Esophagus muscularis mucosa (tissue), 4 donors: ENCODE measurements around the gene AGAP1. TPM values are rescaled to one million over a fixed set of nuclear protein-coding genes. Genes with fewer than 3 reads are reported as not detected.

Experiments used
- DNase-seq: peaks from one replicate; pipeline ENCODE4 v3.0.0-alpha.2; 2017; ENCODE audit errors: extremely low spot score
- H3K27ac ChIP-seq, 4 donors: fragments of 200-600 bp; sonication (generic); replicated peaks in 1 of 4; 1 replicate in 3 of 4; 2 replicates in 1 of 4; pipeline ENCODE4 v1.5.1; 2016 to 2019; ENCODE audit warnings: mild to moderate bottlenecking in 1 of 4
- H3K27me3 ChIP-seq, 4 donors: fragments of 200-600 bp; sonication (generic); one replicate each; pipeline versions ENCODE4 v1.5.1 to v1.6.0; 2016 to 2019
- H3K36me3 ChIP-seq, 4 donors: fragments of 200-600 bp; sonication (generic); one replicate each; pipeline ENCODE4 v1.5.1; 2016 to 2019
- H3K4me1 ChIP-seq, 4 donors: fragments of 200-600 bp; sonication (generic); one replicate each; pipeline ENCODE4 v1.5.1; 2016 to 2019
- H3K4me3 ChIP-seq, 4 donors: fragments of 200-600 bp; sonication (generic); 1 replicate in 2 of 4; 2 replicates in 2 of 4; pipeline ENCODE4 v1.5.1; 2016 to 2019; ENCODE audit warnings: mild to moderate bottlenecking in 4 of 4, moderate library complexity in 1 of 4
- H3K9me3 ChIP-seq, 4 donors: fragments of 200-600 bp; sonication (generic); 1 replicate in 3 of 4; 2 replicates in 1 of 4; pipeline ENCODE4 v1.5.1; 2016 to 2019
- CTCF ChIP-seq, 3 experiments: fragments of 200-600 bp in 2 of 3; fragments of 450-650 bp in 1 of 3; sonication (generic) in 2 of 3; IDR thresholded peaks; one replicate each; pipeline ENCODE4 v1.5.1; 2017 to 2019; ENCODE audit warnings: antibody characterized with exemption in 3 of 3, mild to moderate bottlenecking in 2 of 3, moderate library complexity in 1 of 3
- EP300 ChIP-seq: sonication (generic); formaldehyde crosslinking; IDR thresholded peaks from one replicate; pipeline ENCODE4 v1.6.1; 2017; ENCODE audit warnings: antibody characterized with exemption
- POLR2A ChIP-seq: fragments of 450-650 bp; IDR thresholded peaks from one replicate; pipeline ENCODE4 v1.6.1; 2017; ENCODE audit warnings: antibody characterized with exemption, moderate library complexity, mild to moderate bottlenecking, low read depth
- POLR2AphosphoS5 ChIP-seq, 2 donors: sonication (generic); formaldehyde crosslinking; IDR thresholded peaks; one replicate each; pipeline ENCODE4 v1.6.1; 2017; ENCODE audit warnings: antibody characterized with exemption in 2 of 2
- WGBS: methylation state at CpG from one replicate; pipeline ENCODE4 v1.1.5; 2018; 5-methylcytosine and 5-hydroxymethylcytosine counted together
- intact Hi-C: fragments of 100-400 bp; cut with DNase I; formaldehyde crosslinking; loops from one replicate; pipeline ENCODE4 v1.15.1; 2023
- total RNA-seq, 4 donors: library from RNA; depleted of rRNA; stranded (reverse); fragments of >200 nt; gene quantifications; one replicate each; pipeline versions ENCODE4 v1.1.0 to v1.2.1, GENCODE V29; 2016

The AGAP1 gene
- total RNA-seq, 4 donors from 2014 or later: 37.9 to 62.4 (median 47.2) TPM

- no peak overlapping the region for H3K4me3 ChIP-seq
- TF ChIP-seq CTCF (IDR thresholded peaks at IDR 0.05): no peak
- TF ChIP-seq POLR2AphosphoS5 (IDR thresholded peaks at IDR 0.05): no peak
- TF ChIP-seq EP300: no peak
- no peak for TF ChIP-seq POLR2A
- H3K9me3 ChIP-seq: peaks cover 0 to 7% (median 0%) of the 10 kb centered on the region in 4 donors
- H3K4me1 ChIP-seq: peaks cover 6 to 13% (median 10%) of the 10 kb centered on the region in 4 donors
- no peaks in the 10 kb centered on the region for H3K36me3 ChIP-seq
- WGBS: 87% methylated on average over 2 of the region's 2 CpGs
- intact Hi-C loops: loop anchor here (10.0 kb wide), 1 partner anchor 185 kb away; no protein-coding TSS in a partner anchor
- H3K27ac ChIP-seq: no peak overlapping the region
- DNase-seq: no peak
- no peaks in the 10 kb centered on the region for H3K27me3 ChIP-seq
Observed at GRCh38 chr2:235489897-235490296, 3.9 kb upstream of the AGAP1 start.

GRCh38 chr2:235492850-235493344 lies 946 bp upstream of the AGAP1 start:
- Histone ChIP-seq H3K9me3 (peaks cover 0 to 7% (median 0%) of the 10 kb centered on the region in 4 donors), H3K4me1 (peaks cover 22 to 40% (median 34%) of the 10 kb centered on the region in 4 donors), H3K27me3 (no peaks in the 10 kb centered on the region), H3K4me3 (peak overlapping the region; percentile 75 to 87 (median 80)), H3K36me3 (no peaks in the 10 kb centered on the region), H3K27ac (peak overlapping the region; percentile 83 to 90 (median 87))
- intact Hi-C loops: loop anchor here (10.0 kb wide), 1 partner anchor 182 kb away; no protein-coding TSS in a partner anchor
- TF ChIP-seq POLR2A: no peak
- no peak for TF ChIP-seq CTCF (IDR thresholded peaks at IDR 0.05)
- TF ChIP-seq EP300: no peak
- no peak for TF ChIP-seq POLR2AphosphoS5 (IDR thresholded peaks at IDR 0.05)
- no peak for DNase-seq
- 51% methylated on average over 6 of the region's 27 CpGs for WGBS

GRCh38 chr2:235493402-235493774 lies 455 bp upstream of the AGAP1 start:
- Histone ChIP-seq H3K4me1 (peaks cover 22 to 41% (median 35%) of the 10 kb centered on the region in 4 donors), H3K27ac (peak overlapping the region; percentile 83 to 90 (median 87)), H3K27me3 (no peaks in the 10 kb centered on the region), H3K4me3 (peak overlapping the region; percentile 75 to 87 (median 80)), H3K9me3 (peaks cover 0 to 7% (median 0%) of the 10 kb centered on the region in 4 donors), H3K36me3 (no peaks in the 10 kb centered on the region)
- TF ChIP-seq EP300: no peak
- TF ChIP-seq CTCF (IDR thresholded peaks at IDR 0.05): no peak
- TF ChIP-seq POLR2A: no peak
- no peak for TF ChIP-seq POLR2AphosphoS5 (IDR thresholded peaks at IDR 0.05)
- under 1% methylated on average over 17 of the region's 33 CpGs for WGBS
- DNase-seq: no peak
- intact Hi-C loops: loop anchor here (10.0 kb wide), 1 partner anchor 181 kb away; no protein-coding TSS in a partner anchor

GRCh38 chr2:235494716-235495372 lies 1.0 kb downstream of the AGAP1 start:
- peaks cover 0 to 7% (median 0%) of the 10 kb centered on the region in 4 donors for H3K9me3 ChIP-seq
- 1% methylated on average over 58 of the region's 72 CpGs for WGBS
- no peak for TF ChIP-seq POLR2AphosphoS5 (IDR thresholded peaks at IDR 0.05)
- TF ChIP-seq EP300: no peak
- no peak for TF ChIP-seq CTCF (IDR thresholded peaks at IDR 0.05)
- no peak for TF ChIP-seq POLR2A
- intact Hi-C loops: loop anchor here (5.0 to 10.0 kb wide), 2 partner anchors 180 to 247 kb away; no protein-coding TSS in a partner anchor
- H3K4me1 ChIP-seq: peaks cover 22 to 43% (median 35%) of the 10 kb centered on the region in 4 donors
- peak overlapping the region; percentile 75 to 87 (median 80) for H3K4me3 ChIP-seq
- H3K36me3 ChIP-seq: no peaks in the 10 kb centered on the region
- DNase-seq: no peak
- H3K27ac ChIP-seq: peak overlapping the region; percentile 44 to 75 (median 59)
- H3K27me3 ChIP-seq: no peaks in the 10 kb centered on the region
